ENCODE results near the gene TMTC2. TPM values are rescaled to one million over a fixed set of nuclear protein-coding genes. Genes with fewer than 3 reads are reported as not detected.

TMTC2 gene
- total RNA-seq, 1 donor from 2014 or later: 20.2 TPM

GRCh38 chr12:83044736-83045135 lies 358.0 kb downstream of the TMTC2 start:
- Mint-ChIP-seq H3K27ac (ENCODE audit: unreplicated experiment) (no peak overlapping the region), H3K4me3 (ENCODE audit: unreplicated experiment) (no peak overlapping the region)

GRCh38 chr12:83046019-83046418 lies 359.3 kb downstream of the TMTC2 start:
- H3K4me1 Mint-ChIP-seq (ENCODE audit: unreplicated experiment): peaks cover 23% of the 10 kb centered on the region
- H3K36me3 Mint-ChIP-seq (ENCODE audit: unreplicated experiment): no peaks in the 10 kb centered on the region
- H3K27me3 Mint-ChIP-seq (ENCODE audit: unreplicated experiment): no peaks in the 10 kb centered on the region
- no peak for TF ChIP-seq CTCF (IDR thresholded peaks at IDR 0.05)
- no peak for DNase-seq (ENCODE audit: extremely low spot score, unreplicated experiment)
- H3K27ac Mint-ChIP-seq (ENCODE audit: unreplicated experiment): no peak overlapping the region
- H3K9me3 Mint-ChIP-seq (ENCODE audit: unreplicated experiment): no peaks in the 10 kb centered on the region
- no peak overlapping the region for H3K4me3 Mint-ChIP-seq (ENCODE audit: unreplicated experiment)

More at GRCh38 chr12:83044736-83045135, 358.0 kb downstream of the TMTC2 start:
- H3K9me3 Mint-ChIP-seq (ENCODE audit: unreplicated experiment): no peaks in the 10 kb centered on the region
- H3K36me3 Mint-ChIP-seq (ENCODE audit: unreplicated experiment): no peaks in the 10 kb centered on the region
- DNase-seq (ENCODE audit: extremely low spot score, unreplicated experiment): no peak
- no peak for TF ChIP-seq CTCF (IDR thresholded peaks at IDR 0.05)
- H3K4me1 Mint-ChIP-seq (ENCODE audit: unreplicated experiment): peaks cover 26% of the 10 kb centered on the region
- no peaks in the 10 kb centered on the region for H3K27me3 Mint-ChIP-seq (ENCODE audit: unreplicated experiment)

GRCh38 chr12:83049306-83049705 lies 362.6 kb downstream of the TMTC2 start:
- TF ChIP-seq CTCF (IDR thresholded peaks at IDR 0.05): no peak
- Mint-ChIP-seq H3K9me3 (ENCODE audit: unreplicated experiment) (no peaks in the 10 kb centered on the region), H3K4me1 (ENCODE audit: unreplicated experiment) (peaks cover 15% of the 10 kb centered on the region), H3K27ac (ENCODE audit: unreplicated experiment) (no peak overlapping the region), H3K36me3 (ENCODE audit: unreplicated experiment) (peaks cover 3% of the 10 kb centered on the region), H3K4me3 (ENCODE audit: unreplicated experiment) (no peak overlapping the region), H3K27me3 (ENCODE audit: unreplicated experiment) (no peaks in the 10 kb centered on the region)
- no peak for DNase-seq (ENCODE audit: extremely low spot score, unreplicated experiment)

GRCh38 chr12:83052890-83053541 lies 366.3 kb downstream of the TMTC2 start:
- no peak for TF ChIP-seq CTCF (IDR thresholded peaks at IDR 0.05)
- Mint-ChIP-seq H3K4me1 (ENCODE audit: unreplicated experiment) (peaks cover 4% of the 10 kb centered on the region), H3K4me3 (ENCODE audit: unreplicated experiment) (no peak overlapping the region), H3K27ac (ENCODE audit: unreplicated experiment) (no peak overlapping the region), H3K27me3 (ENCODE audit: unreplicated experiment) (no peaks in the 10 kb centered on the region), H3K9me3 (ENCODE audit: unreplicated experiment) (no peaks in the 10 kb centered on the region), H3K36me3 (ENCODE audit: unreplicated experiment) (peaks cover 6% of the 10 kb centered on the region)
- DNase-seq (ENCODE audit: extremely low spot score, unreplicated experiment): no peak

- Mint-ChIP-seq H3K36me3 (ENCODE audit: unreplicated experiment) (peaks cover 10% of the 10 kb centered on the region), H3K4me1 (ENCODE audit: unreplicated experiment) (no peaks in the 10 kb centered on the region), H3K4me3 (ENCODE audit: unreplicated experiment) (no peak overlapping the region), H3K27me3 (ENCODE audit: unreplicated experiment) (no peaks in the 10 kb centered on the region), H3K27ac (ENCODE audit: unreplicated experiment) (no peak overlapping the region), H3K9me3 (ENCODE audit: unreplicated experiment) (no peaks in the 10 kb centered on the region)
- no peak for TF ChIP-seq CTCF (IDR thresholded peaks at IDR 0.05)
- no peak for DNase-seq (ENCODE audit: extremely low spot score, unreplicated experiment)
Observed at GRCh38 chr12:83057436-83057835, 370.7 kb downstream of the TMTC2 start.

Measured in osteocyte (in vitro differentiated cells).